Liver (tissue), 9 donors: Measurements from ENCODE around the gene SAMD4B. TPM values are rescaled to one million over a fixed set of nuclear protein-coding genes. Genes with fewer than 3 reads are reported as not detected.

ENCODE experiments used
- DNase-seq: peaks from one replicate; pipeline ENCODE4 v3.0.0-alpha.2; 2017; ENCODE audit warnings: low spot score
- H3K27ac ChIP-seq, 2 donors: one replicate each; pipeline ENCODE4 v1.7.0; 2013; ENCODE audit warnings: inconsistent platforms in 2 of 2, low read length in 2 of 2, control low read depth in 1 of 2, low read depth in 1 of 2, mild to moderate bottlenecking in 1 of 2
- H3K27me3 ChIP-seq, 4 donors: one replicate each; pipeline versions ENCODE4 v1.6.1 to v1.7.0; 2013; ENCODE audit warnings: low read length in 3 of 4, inconsistent platforms in 1 of 4, mild to moderate bottlenecking in 1 of 4, moderate library complexity in 1 of 4; ENCODE audit not compliant: control insufficient read depth in 4 of 4, insufficient read depth in 4 of 4
- H3K36me3 ChIP-seq, 4 donors: one replicate each; pipeline versions ENCODE4 v1.6.1 to v1.7.0; 2013; ENCODE audit warnings: low read length in 3 of 4, mild to moderate bottlenecking in 3 of 4, low read depth in 1 of 4, moderate library complexity in 1 of 4; ENCODE audit not compliant: control insufficient read depth in 4 of 4, insufficient read depth in 3 of 4
- H3K4me1 ChIP-seq, 4 donors: one replicate each; pipeline versions ENCODE4 v1.6.1 to v1.7.0; 2013; ENCODE audit warnings: low read length in 3 of 4, mild to moderate bottlenecking in 3 of 4, moderate library complexity in 1 of 4; ENCODE audit not compliant: control insufficient read depth in 4 of 4, insufficient read depth in 4 of 4
- H3K4me3 ChIP-seq, 3 donors: one replicate each; pipeline versions ENCODE4 v1.6.1 to v1.7.0; 2013; ENCODE audit warnings: low read length in 3 of 3, control low read depth in 1 of 3, low read depth in 1 of 3, mild to moderate bottlenecking in 1 of 3
- H3K9ac ChIP-seq, 2 donors: one replicate each; pipeline ENCODE4 v1.7.0; 2013; ENCODE audit warnings: low read length in 2 of 2, mild to moderate bottlenecking in 2 of 2, moderate library complexity in 2 of 2, control low read depth in 1 of 2, low read depth in 1 of 2
- H3K9me3 ChIP-seq, 4 donors: one replicate each; pipeline versions ENCODE4 v1.6.1 to v1.7.0; 2013; ENCODE audit warnings: low read length in 3 of 4; ENCODE audit not compliant: control insufficient read depth in 4 of 4
- ATF3 ChIP-seq: IDR thresholded peaks from 2 replicates; pipeline ENCODE4 v1.6.1; 2016; ENCODE audit warnings: antibody characterized with exemption
- CTCF ChIP-seq: fragments of 150-350 bp; IDR thresholded peaks from 2 replicates; pipeline ENCODE4 v1.5.1; 2017; ENCODE audit warnings: improper control_type of control experiment, low read depth, low read length; ENCODE audit not compliant: missing input control
- EGR1 ChIP-seq, 2 donors: IDR thresholded peaks; 2 replicates each; pipeline ENCODE4 v1.6.1; 2016 to 2018; ENCODE audit warnings: antibody characterized with exemption in 2 of 2, low read depth in 2 of 2
- FOXA1 ChIP-seq: IDR thresholded peaks from 2 replicates; pipeline ENCODE4 v1.6.1; 2016; ENCODE audit warnings: antibody characterized with exemption
- FOXA2 ChIP-seq: IDR thresholded peaks from 2 replicates; pipeline ENCODE4 v1.6.1; 2016; ENCODE audit warnings: antibody characterized with exemption
- GABPA ChIP-seq, 2 donors: IDR thresholded peaks in 1 of 2; conservative IDR thresholded peaks in 1 of 2; 2 replicates each; pipeline ENCODE4 v1.6.1; 2016; ENCODE audit warnings: antibody characterized with exemption in 2 of 2, mild to moderate bottlenecking in 1 of 2, moderate library complexity in 1 of 2
- HNF4A ChIP-seq, 2 donors: conservative IDR thresholded peaks; 2 replicates each; pipeline ENCODE4 v1.6.1; 2016; ENCODE audit warnings: antibody characterized with exemption in 2 of 2, mild to moderate bottlenecking in 2 of 2
- HNF4G ChIP-seq: IDR thresholded peaks from 2 replicates; pipeline ENCODE4 v1.6.1; 2016; ENCODE audit warnings: antibody characterized with exemption
- JUND ChIP-seq, 2 donors: IDR thresholded peaks; 2 replicates each; pipeline ENCODE4 v1.6.1; 2016; ENCODE audit warnings: antibody characterized with exemption in 2 of 2
- MAX ChIP-seq: IDR thresholded peaks from 2 replicates; pipeline ENCODE4 v1.6.1; 2016; ENCODE audit warnings: antibody characterized with exemption
- NR2F2 ChIP-seq: IDR thresholded peaks from 2 replicates; pipeline ENCODE4 v1.6.1; 2016; ENCODE audit warnings: antibody characterized with exemption
- RAD21 ChIP-seq, 2 donors: IDR thresholded peaks; 2 replicates each; pipeline ENCODE4 v1.6.1; 2016; ENCODE audit warnings: antibody characterized with exemption in 2 of 2, mild to moderate bottlenecking in 2 of 2
- REST ChIP-seq: IDR thresholded peaks from 2 replicates; pipeline ENCODE4 v1.6.1; 2016; ENCODE audit warnings: antibody characterized with exemption, mild to moderate bottlenecking
- RXRA ChIP-seq, 2 donors: IDR thresholded peaks; 2 replicates each; pipeline ENCODE4 v1.6.1; 2017 to 2018; ENCODE audit warnings: antibody characterized with exemption in 2 of 2, mild to moderate bottlenecking in 1 of 2
- SP1 ChIP-seq: IDR thresholded peaks from 2 replicates; pipeline ENCODE4 v1.6.1; 2018; ENCODE audit warnings: antibody characterized with exemption, mild to moderate bottlenecking
- TAF1 ChIP-seq: conservative IDR thresholded peaks from 2 replicates; pipeline ENCODE4 v1.6.1; 2016; ENCODE audit warnings: antibody characterized with exemption, mild to moderate bottlenecking
- YY1 ChIP-seq: IDR thresholded peaks from 2 replicates; pipeline ENCODE4 v1.6.1; 2016; ENCODE audit warnings: antibody characterized with exemption, mild to moderate bottlenecking
- ZBTB33 ChIP-seq: IDR thresholded peaks from 2 replicates; pipeline ENCODE4 v1.6.1; 2016; ENCODE audit warnings: antibody characterized with exemption
- WGBS: extraction: QIAGEN DNeasy Blood & Tissue Kit; methylation state at CpG from one replicate; pipeline ENCODE4 v1.1.7; 2013; 5-methylcytosine and 5-hydroxymethylcytosine counted together
- polyA plus RNA-seq, 2 donors: library from polyadenylated mRNA; stranded (reverse) in 1 of 2; unstranded in 1 of 2; fragments of 200-250 nt in 1 of 2; fragments of >200 nt in 1 of 2; fragmentation: Nextera tagmentation in 1 of 2; extraction: Ambion mirVana in 1 of 2; gene quantifications; one replicate each; pipeline versions ENCODE4 v1.2.1 to v1.2.3, GENCODE V29; 2013 to 2015
- total RNA-seq, 2 donors: library from RNA; depleted of rRNA; stranded (reverse); fragments of >200 nt; gene quantifications; one replicate each; pipeline ENCODE4 v1.2.3, GENCODE V29; 2014
- donor health status: healthy.
- donor health status: healthy.
- donor health status: healthy.
- donor health status: healthy.
- donor health status: healthy.

Gene SAMD4B
- total and polyA plus RNA-seq, 4 donors, result 17.3 to 39.4 (median 30.5) TPM

- Histone ChIP-seq H3K27me3 (no peaks in the 10 kb centered on the region), H3K4me3 (no peak overlapping the region), H3K4me1 (no peaks in the 10 kb centered on the region), H3K36me3 (peaks cover 0 to 2% (median 0%) of the 10 kb centered on the region in 4 donors), H3K9me3 (no peaks in the 10 kb centered on the region), H3K27ac (no peak overlapping the region), H3K9ac (no peak overlapping the region)
- no peak for DNase-seq
- TF ChIP-seq YY1 (no peak), MAX (no peak), FOXA2 (no peak), RXRA (IDR thresholded peaks at IDR 0.05) (no peak), HNF4A (conservative IDR thresholded peaks at IDR 0.05) (no peak), EGR1 (IDR thresholded peaks at IDR 0.05; ENCODE audit: low read depth in 2 of 2) (no peak), RAD21 (IDR thresholded peaks at IDR 0.05) (no peak), FOXA1 (no peak), NR2F2 (no peak), CTCF (no peak), REST (no peak), HNF4G (no peak), SP1 (no peak), ZBTB33 (no peak), TAF1 (no peak), ATF3 (no peak), GABPA (IDR thresholded peaks at IDR 0.05 in 1 of 2, conservative IDR thresholded peaks at IDR 0.05 in 1 of 2) (no peak), JUND (IDR thresholded peaks at IDR 0.05) (no peak)
- WGBS, result 91% methylated on average over 15 of the region's 15 CpGs
Observed at GRCh38 chr19:39420769-39421168, 78.5 kb downstream of the SAMD4B start.
